ENCODE results near the gene HIC1.

HIC1 gene

GRCh38 chr17:2082003-2082781 is 27.3 kb downstream of the HIC1 start:
- no peak for DNase-seq

GRCh38 chr17:2083613-2084035 is 28.7 kb downstream of the HIC1 start:
- DNase-seq, result no peak

- DNase-seq, result no peak
Measured at GRCh38 chr17:2084036-2084765, 29.3 kb downstream of the HIC1 start.

GRCh38 chr17:2084766-2085647 is 30.1 kb downstream of the HIC1 start:
- no peak for DNase-seq

GRCh38 chr17:2085648-2085949 is 30.7 kb downstream of the HIC1 start:
- DNase-seq, result no peak

- DNase-seq, result no peak
Measured at GRCh38 chr17:2086306-2086705, 31.4 kb downstream of the HIC1 start.

GRCh38 chr17:2087597-2088211 is 32.8 kb downstream of the HIC1 start:
- no peak for DNase-seq

GRCh38 chr17:2089021-2089422 is 34.1 kb downstream of the HIC1 start:
- DNase-seq, result no peak

GRCh38 chr17:2090210-2090641 is 35.3 kb downstream of the HIC1 start:
- DNase-seq, result no peak

- DNase-seq, result no peak
Measured at GRCh38 chr17:2090804-2091534, 36.1 kb downstream of the HIC1 start.

- DNase-seq, result no peak
Measured at GRCh38 chr17:2092253-2092652, 37.4 kb downstream of the HIC1 start.

- no peak for DNase-seq
Measured at GRCh38 chr17:2093349-2093748, 38.4 kb downstream of the HIC1 start.

- DNase-seq, result no peak
Measured at GRCh38 chr17:2094891-2095535, 40.1 kb downstream of the HIC1 start.

- DNase-seq, result no peak
Measured at GRCh38 chr17:2095536-2095910, 40.6 kb downstream of the HIC1 start.

GRCh38 chr17:2101448-2102257 is 46.8 kb downstream of the HIC1 start:
- DNase-seq, result peak in 1 of 4 experiments; percentile 19

GRCh38 chr17:2102931-2103809 is 48.3 kb downstream of the HIC1 start:
- no peak for DNase-seq

GRCh38 chr17:2105663-2106062 is 50.8 kb downstream of the HIC1 start:
- DNase-seq, result no peak

- DNase-seq, result no peak
Measured at GRCh38 chr17:2106308-2106955, 51.5 kb downstream of the HIC1 start.

- DNase-seq, result no peak
Measured at GRCh38 chr17:2107050-2107449, 52.1 kb downstream of the HIC1 start.
